HepG2 (cell line): ENCODE data around the gene TACC3. TPM values are rescaled to one million over a fixed set of nuclear protein-coding genes. Genes with fewer than 3 reads are reported as not detected.

Experiments used
- AFF4 ChIP-seq: sonication (generic); formaldehyde crosslinking; IDR thresholded peaks from 2 replicates; pipeline ENCODE4 v1.4.0; 2020; ENCODE audit warnings: missing genetic modification reagents
- BCL6 ChIP-seq: IDR thresholded peaks from 2 replicates; pipeline ENCODE4 v1.6.1; 2016; ENCODE audit warnings: missing genetic modification reagents, missing compliant biosample characterization
- ELF1 ChIP-seq: sonication (generic); formaldehyde crosslinking; IDR thresholded peaks from 2 replicates; pipeline ENCODE4 v1.4.0; 2020; ENCODE audit warnings: missing genetic modification reagents
- HDAC1 ChIP-seq: sonication (generic); formaldehyde crosslinking; IDR thresholded peaks from 2 replicates; pipeline ENCODE4 v1.5.1; 2020; ENCODE audit warnings: mild to moderate bottlenecking, missing genetic modification reagents
- HNRNPUL1 ChIP-seq: fragments of 200-400 bp; formaldehyde crosslinking; IDR thresholded peaks from 2 replicates; pipeline ENCODE4 v1.6.1; 2017; ENCODE audit warnings: low read depth, mild to moderate bottlenecking, low read length, moderate library complexity
- IRF2 ChIP-seq: IDR thresholded peaks from 2 replicates; pipeline ENCODE4 v1.6.1; 2018; ENCODE audit warnings: missing genetic modification reagents, missing compliant biosample characterization
- PTBP1 ChIP-seq: fragments of 200-400 bp; formaldehyde crosslinking; IDR thresholded peaks from 2 replicates; pipeline ENCODE4 v1.6.1; 2018; ENCODE audit warnings: low read length, low read depth; ENCODE audit not compliant: poor library complexity, severe bottlenecking
- RBAK ChIP-seq: sonication (generic); formaldehyde crosslinking; IDR thresholded peaks from 2 replicates; pipeline ENCODE4 v1.5.1; 2020; ENCODE audit warnings: mild to moderate bottlenecking, missing genetic modification reagents
- SSRP1 ChIP-seq: IDR thresholded peaks from 2 replicates; pipeline ENCODE4 v1.6.1; 2016; ENCODE audit warnings: control low read depth
- TFE3 ChIP-seq: IDR thresholded peaks from 2 replicates; pipeline ENCODE4 v1.6.1; 2016
- ZBTB7A ChIP-seq: sonication (generic); formaldehyde crosslinking; IDR thresholded peaks from 2 replicates; pipeline ENCODE4 v1.8.0; 2022; ENCODE audit warnings: mild to moderate bottlenecking, missing genetic modification reagents
- ZBTB8A ChIP-seq: sonication (generic); formaldehyde crosslinking; IDR thresholded peaks from 2 replicates; pipeline ENCODE4 v1.4.0; 2020; ENCODE audit warnings: mild to moderate bottlenecking, low read depth, missing genetic modification reagents, borderline replicate concordance
- ZNF251 ChIP-seq: sonication (generic); formaldehyde crosslinking; IDR thresholded peaks from 2 replicates; pipeline ENCODE4 v1.9.0; 2021; ENCODE audit warnings: mild to moderate bottlenecking, missing genetic modification reagents
- ZNF329 ChIP-seq: sonication (generic); formaldehyde crosslinking; IDR thresholded peaks from 2 replicates; pipeline ENCODE4 v1.9.0; 2021; ENCODE audit warnings: low read depth, mild to moderate bottlenecking, missing genetic modification reagents
- ZNF564 ChIP-seq: sonication (generic); formaldehyde crosslinking; IDR thresholded peaks from 2 replicates; pipeline ENCODE4 v1.8.1; 2023; ENCODE audit warnings: mild to moderate bottlenecking, missing genetic modification reagents
- ZNF646 ChIP-seq: sonication (generic); formaldehyde crosslinking; IDR thresholded peaks from 2 replicates; pipeline ENCODE4 v1.9.0; 2021; ENCODE audit warnings: mild to moderate bottlenecking, missing genetic modification reagents
- ZNF703 ChIP-seq: sonication (generic); formaldehyde crosslinking; IDR thresholded peaks from 2 replicates; pipeline ENCODE4 v1.5.1; 2020; ENCODE audit warnings: missing genetic modification reagents, mild to moderate bottlenecking, moderate library complexity, borderline replicate concordance
- ZSCAN25 ChIP-seq: sonication (generic); formaldehyde crosslinking; IDR thresholded peaks from 2 replicates; pipeline ENCODE4 v1.8.0; 2022; ENCODE audit warnings: mild to moderate bottlenecking, missing genetic modification reagents
- polyA plus RNA-seq, 8 experiments: library from polyadenylated mRNA; depleted of rRNA in 3 of 8; stranded (reverse) in 7 of 8; unstranded in 1 of 8; fragments of >200 nt; fragmentation: Illumina TruSeq in 4 of 8; extraction: Trizol in 4 of 8; gene quantifications; 2 replicates each; pipeline versions ENCODE4 v1.2.1 to v1.2.3, GENCODE V29; 2011 to 2016; ENCODE audit warnings: low read depth in 4 of 8, missing spikeins in 1 of 8, mixed read lengths in 1 of 8; ENCODE audit not compliant: insufficient read depth in 1 of 8
- total RNA-seq, 5 experiments: library from RNA; depleted of rRNA; stranded (reverse); fragments of >200 nt; fragmentation: Illumina TruSeq; extraction: Trizol; gene quantifications; 2 replicates each; pipeline ENCODE4 v1.2.3, GENCODE V29; 2016; ENCODE audit warnings: low read depth in 1 of 5

The TACC3 gene
- total and polyA plus RNA-seq, 2 of the 13 experiments (the other 11 are each of a cell fraction or from before 2014, with no cell fraction given): 20.3 to 21.2 TPM

- TF ChIP-seq ZNF564 (CRISPR knock-in tag) (peak; percentile 97), AFF4 (no peak), ZNF646 (CRISPR knock-in tag) (no peak), RBAK (CRISPR knock-in tag) (no peak), ZNF251 (CRISPR knock-in tag) (peak; percentile 93; the same call in 1 of the 2 replicates), SSRP1 (CRISPR knock-in tag) (no peak), ZNF703 (CRISPR knock-in tag) (0 out of 2 replicates have a peak, but pooled peaks have one; percentile 89), PTBP1 (no peak), HDAC1 (peak; percentile 98), BCL6 (CRISPR knock-in tag) (peak; percentile 16; the same call in 1 of the 2 replicates), HNRNPUL1 (no peak), IRF2 (CRISPR knock-in tag) (peak; percentile 47; the same call in 1 of the 2 replicates), ZBTB8A (CRISPR knock-in tag) (peak; percentile 60; the same call in 1 of the 2 replicates), ZNF329 (CRISPR knock-in tag) (peak; percentile 25), ZBTB7A (peak; percentile 93), TFE3 (CRISPR knock-in tag) (peak; percentile 93), ZSCAN25 (CRISPR knock-in tag) (peak; percentile 56; the same call in 1 of the 2 replicates), ELF1 (peak; percentile 99)
Measured at GRCh38 chr4:1712216-1713002, 8.9 kb upstream of the TACC3 start, which contains the start of gene SLBP (continued).
